Measurements from ENCODE around the gene OR1J1. TPM values are rescaled to one million over a fixed set of nuclear protein-coding genes. Genes with fewer than 3 reads are reported as not detected.

Gene OR1J1, protein sequence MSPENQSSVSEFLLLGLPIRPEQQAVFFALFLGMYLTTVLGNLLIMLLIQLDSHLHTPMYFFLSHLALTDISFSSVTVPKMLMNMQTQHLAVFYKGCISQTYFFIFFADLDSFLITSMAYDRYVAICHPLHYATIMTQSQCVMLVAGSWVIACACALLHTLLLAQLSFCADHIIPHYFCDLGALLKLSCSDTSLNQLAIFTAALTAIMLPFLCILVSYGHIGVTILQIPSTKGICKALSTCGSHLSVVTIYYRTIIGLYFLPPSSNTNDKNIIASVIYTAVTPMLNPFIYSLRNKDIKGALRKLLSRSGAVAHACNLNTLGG
- total RNA-seq, result not detected
- long read RNA-seq, result 0 reads

DNA sequence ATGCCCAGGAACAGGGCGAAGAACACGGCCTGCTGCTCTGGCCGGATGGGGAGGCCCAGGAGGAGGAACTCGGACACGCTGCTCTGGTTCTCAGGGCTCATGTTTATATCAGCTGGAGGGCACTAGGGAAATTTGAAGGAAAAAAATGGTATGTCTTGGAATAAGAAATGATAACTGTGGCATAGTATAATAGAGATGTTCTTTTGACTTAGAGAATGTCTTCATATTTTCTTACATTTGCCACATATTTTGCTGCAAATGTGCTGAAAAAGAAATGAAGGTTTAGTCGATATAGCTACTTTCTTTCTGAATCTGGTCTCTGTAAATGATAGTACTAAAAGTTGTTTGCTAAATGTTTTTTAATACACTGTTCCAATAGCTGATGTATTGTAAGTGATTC, at the start of gene OR1J1:
Gene OR1J1, minus strand, starts transcription at position 101 of the 400 bp plus-strand sequence. Its CDS starts 0 bp downstream, at position 101.
- intact Hi-C loops (cut with DNase I, micrococcal nuclease), result no loop called here
- ATAC-seq, result no peak

DNA sequence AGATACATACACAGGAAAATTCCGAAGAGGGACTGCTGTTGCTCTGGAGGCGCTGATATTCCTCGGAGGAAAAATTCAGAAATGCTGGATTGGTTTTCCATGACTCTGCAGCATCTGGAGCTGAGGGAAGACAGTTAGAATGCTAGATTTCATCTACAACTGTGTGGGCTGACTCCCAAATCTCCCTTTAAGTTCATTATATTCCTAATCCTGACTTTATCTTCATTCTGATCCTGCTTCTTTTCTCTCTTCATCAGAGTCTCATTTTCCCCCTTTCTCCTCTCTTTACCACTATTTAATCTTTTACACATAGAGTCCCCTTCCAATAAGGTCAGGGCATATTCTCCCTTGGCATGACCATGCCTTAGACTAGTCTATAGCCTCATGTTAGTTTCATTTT, 49.5 kb upstream of the OR1J1 start, which contains the start of gene OR1N1:
Gene OR1N1, minus strand, starts transcription at position 101 of the 400 bp plus-strand sequence. Its CDS starts 0 bp downstream, at position 101.
- ATAC-seq, result no peak
- DNase-seq, result no peak
- intact Hi-C loops (cut with DNase I, micrococcal nuclease), result no loop called here

More for the DNA sequence above, at the start of gene OR1J1:
- no peak for DNase-seq

DNA sequence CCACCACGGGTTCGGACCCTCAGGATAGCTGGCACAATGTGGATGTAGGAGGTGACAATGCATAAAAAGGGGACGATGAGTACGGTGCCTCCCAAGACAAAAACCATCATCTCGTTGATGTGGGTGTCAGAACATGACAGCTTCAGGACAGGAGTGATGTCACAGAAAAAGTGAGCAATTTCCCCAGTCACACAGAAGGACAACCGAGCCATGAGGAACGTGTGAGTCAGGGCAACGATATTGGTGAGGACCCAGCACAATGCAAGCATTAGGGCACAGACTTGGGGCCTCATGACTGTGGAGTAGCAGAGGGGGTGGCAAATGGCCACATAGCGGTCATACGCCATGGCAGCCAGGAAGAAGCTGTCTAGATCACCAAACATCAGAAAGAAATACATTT, 48.9 kb upstream of the OR1J1 start:
- ATAC-seq (no peak), DNase-seq (no peak)
- intact Hi-C loops (cut with DNase I, micrococcal nuclease), result no loop called here

- DNase-seq (no peak), ATAC-seq (no peak)
- intact Hi-C loops (cut with DNase I, micrococcal nuclease), result no loop called here
Measured at GRCh38 chr9:122519376-122519775, 41.6 kb upstream of the OR1J1 start.

GRCh38 chr9:122518841-122519240, 41.1 kb upstream of the OR1J1 start, which contains the start of gene OR1J4:
OR1J4 (plus strand) TSS chr9:122519141; CDS start chr9:122519141, 0 bp downstream.
- DNase-seq, result no peak
- intact Hi-C loops (cut with DNase I, micrococcal nuclease), result no loop called here
- no peak for ATAC-seq

DNA sequence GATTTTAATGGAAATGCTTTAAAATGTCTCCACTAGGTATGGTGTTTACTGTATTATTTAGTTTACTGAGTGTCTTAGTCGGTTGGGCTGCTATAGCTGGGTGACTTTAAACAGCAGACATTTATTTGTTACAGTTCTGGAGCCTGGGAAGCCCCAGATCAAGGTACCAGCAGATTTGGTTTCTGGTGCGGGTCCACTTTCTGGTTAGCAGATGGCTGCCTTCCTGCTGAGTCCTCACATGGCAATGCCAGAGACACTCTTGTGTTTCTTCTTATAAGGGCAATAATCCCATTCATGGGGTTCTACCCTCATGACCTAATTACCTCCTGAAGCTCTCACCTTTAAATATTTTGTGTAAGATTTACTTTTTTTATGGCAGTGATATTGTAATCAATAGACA, 40.5 kb upstream of the OR1J1 start:
- ATAC-seq (no peak), DNase-seq (no peak)
- intact Hi-C loops (cut with DNase I, micrococcal nuclease), result no loop called here

- intact Hi-C loops (cut with DNase I, micrococcal nuclease), result no loop called here
- ATAC-seq, result no peak
- no peak for DNase-seq
Measured at GRCh38 chr9:122510502-122510901, 32.8 kb upstream of the OR1J1 start, which contains the start of gene OR1J2. OR1J2 (plus strand) TSS chr9:122510802; CDS start chr9:122510802, 0 bp downstream.

- intact Hi-C loops (cut with DNase I, micrococcal nuclease), result no loop called here
- ATAC-seq, result no peak
Measured at GRCh38 chr9:122506964-122507363, 29.2 kb upstream of the OR1J1 start.

GRCh38 chr9:122498883-122499288, 21.2 kb upstream of the OR1J1 start:
- intact Hi-C loops (cut with DNase I, micrococcal nuclease), result no loop called here
- DNase-seq (no peak), ATAC-seq (peak; percentile 37)

More at GRCh38 chr9:122506964-122507363, 29.2 kb upstream of the OR1J1 start:
- DNase-seq, result no peak

GRCh38 chr9:122479062-122479461, 1.3 kb upstream of the OR1J1 start:
- ATAC-seq (no peak), DNase-seq (no peak)
- intact Hi-C loops (cut with DNase I, micrococcal nuclease), result no loop called here

DNA sequence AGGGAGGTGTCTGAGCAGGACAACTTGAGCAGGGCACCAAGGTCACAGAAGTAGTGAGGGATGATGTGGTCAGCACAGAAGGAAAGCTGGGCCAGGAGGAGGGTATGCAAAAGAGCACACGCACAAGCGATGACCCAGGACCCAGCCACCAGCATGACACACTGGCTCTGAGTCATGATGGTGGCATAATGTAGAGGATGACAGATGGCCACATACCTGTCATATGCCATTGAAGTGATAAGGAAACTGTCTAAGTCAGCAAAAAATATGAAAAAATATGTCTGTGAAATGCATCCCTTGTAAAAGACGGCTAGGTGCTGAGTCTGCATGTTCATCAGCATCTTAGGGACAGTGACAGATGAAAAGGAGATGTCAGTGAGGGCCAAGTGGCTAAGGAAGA, 380 bp downstream of the OR1J1 start:
- intact Hi-C loops (cut with DNase I, micrococcal nuclease), result no loop called here
- DNase-seq (no peak), ATAC-seq (no peak)

GRCh38 chr9:122475717-122476116, 2.0 kb downstream of the OR1J1 start:
- ATAC-seq, result no peak
- no peak for DNase-seq
- intact Hi-C loops (cut with DNase I, micrococcal nuclease), result no loop called here

DNA sequence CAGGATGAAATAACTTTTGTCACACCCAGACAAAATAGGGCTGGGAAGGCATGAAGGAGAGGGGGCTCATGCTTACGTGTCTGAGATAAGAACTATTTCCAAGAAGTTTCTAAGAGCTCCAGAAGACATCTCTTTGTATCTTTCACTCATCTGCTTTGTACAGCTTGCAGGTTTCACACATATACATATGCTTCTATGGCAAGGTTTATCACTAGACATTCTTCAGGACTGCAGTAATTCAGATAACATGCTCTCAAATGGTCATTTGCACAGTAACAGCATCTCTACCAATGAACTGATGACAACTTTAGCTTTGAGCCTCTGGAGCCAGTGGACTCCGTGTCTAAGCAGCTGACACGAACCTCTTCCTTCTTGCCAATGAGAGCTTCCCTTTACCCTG, 3.2 kb downstream of the OR1J1 start:
- DNase-seq (no peak), ATAC-seq (no peak)
- intact Hi-C loops (cut with DNase I, micrococcal nuclease), result no loop called here

GRCh38 chr9:122468735-122469134, 9.0 kb downstream of the OR1J1 start:
- intact Hi-C loops (cut with DNase I, micrococcal nuclease), result no loop called here
- no peak for ATAC-seq
- DNase-seq, result no peak

DNA sequence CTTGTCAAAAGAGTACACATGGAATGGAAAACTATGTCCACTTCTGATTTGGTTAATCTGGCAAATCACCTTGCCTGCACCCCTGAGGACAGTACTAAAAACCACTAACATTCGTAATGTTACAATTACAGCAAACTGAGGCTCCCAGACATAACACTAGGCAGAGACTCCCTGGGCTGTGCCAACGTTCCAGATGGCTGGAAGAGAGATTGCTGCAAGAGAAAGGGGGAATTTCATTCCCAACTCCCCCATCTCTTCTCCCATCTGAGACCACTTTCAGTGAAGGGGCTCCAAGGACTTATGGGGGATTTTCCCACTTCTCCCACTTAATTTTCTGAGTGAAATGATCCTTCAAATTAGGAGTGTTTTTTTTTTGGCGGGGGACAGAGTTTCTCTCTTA, 11.3 kb downstream of the OR1J1 start:
- ATAC-seq (no peak), DNase-seq (no peak)
- intact Hi-C loops (cut with DNase I, micrococcal nuclease), result no loop called here

GRCh38 chr9:122464633-122465567, 12.8 kb downstream of the OR1J1 start:
- DNase-seq (peak; percentile 73 to 74), ATAC-seq (peak; percentile 91)
- intact Hi-C loops (cut with DNase I, micrococcal nuclease), result loop anchor here in 1 of 2 donors (2.0 kb wide), 1 partner anchor 344 kb away; no protein-coding TSS in a partner anchor

GRCh38 chr9:122463828-122464632, 13.7 kb downstream of the OR1J1 start:
- intact Hi-C loops (cut with DNase I, micrococcal nuclease), result loop anchor here in 1 of 2 donors (2.0 kb wide), 1 partner anchor 345 kb away; no protein-coding TSS in a partner anchor
- ATAC-seq (no peak), DNase-seq (peak in 1 of 2 donors; percentile 10)

- ATAC-seq (no peak), DNase-seq (no peak)
- intact Hi-C loops (cut with DNase I, micrococcal nuclease), result loop anchor here (10.0 kb wide), 2 partner anchors 83 to 333 kb away; partner anchors contain the start of gene PTGS1 (in 1 of the 2)
Measured at GRCh38 chr9:122457787-122458186, 19.9 kb downstream of the OR1J1 start.

Data from left colon (tissue), 2 donors.